ENCODE measurements around the gene CLIC5. TPM values are rescaled to one million over a fixed set of nuclear protein-coding genes. Genes with fewer than 3 reads are reported as not detected.
A peak's percentile ranks its signal among the peaks of the same experiment; 100 is the strongest.

CLIC5 gene
- total RNA-seq, 4 donors from 2014 or later: 78.6 to 97.0 (median 91.7) TPM

DNA sequence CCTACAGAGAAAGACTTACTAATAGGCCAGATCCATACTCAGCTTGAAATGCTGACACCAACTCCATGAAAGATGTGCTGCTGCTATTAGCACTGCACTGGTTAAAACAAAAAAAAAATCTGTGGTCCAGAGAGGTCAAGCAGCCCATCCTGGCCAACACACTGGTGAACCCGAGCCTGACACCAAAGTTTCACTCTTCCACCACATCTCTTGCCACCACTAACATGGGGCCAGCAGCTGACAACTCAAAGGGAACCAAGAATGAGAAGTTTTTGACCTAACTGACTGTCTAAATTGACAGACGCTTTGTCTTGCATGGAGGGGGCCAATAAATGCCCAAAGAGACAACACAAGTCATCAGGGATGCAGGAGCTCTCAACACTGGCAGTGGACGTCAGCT is 5.4 kb downstream of the CLIC5 start:
- H3K9me3 ChIP-seq: no peaks in the 10 kb centered on the region
- no peak for ATAC-seq
- TF ChIP-seq POLR2A (IDR thresholded peaks at IDR 0.05): no peak
- TF ChIP-seq, protein P1, sequence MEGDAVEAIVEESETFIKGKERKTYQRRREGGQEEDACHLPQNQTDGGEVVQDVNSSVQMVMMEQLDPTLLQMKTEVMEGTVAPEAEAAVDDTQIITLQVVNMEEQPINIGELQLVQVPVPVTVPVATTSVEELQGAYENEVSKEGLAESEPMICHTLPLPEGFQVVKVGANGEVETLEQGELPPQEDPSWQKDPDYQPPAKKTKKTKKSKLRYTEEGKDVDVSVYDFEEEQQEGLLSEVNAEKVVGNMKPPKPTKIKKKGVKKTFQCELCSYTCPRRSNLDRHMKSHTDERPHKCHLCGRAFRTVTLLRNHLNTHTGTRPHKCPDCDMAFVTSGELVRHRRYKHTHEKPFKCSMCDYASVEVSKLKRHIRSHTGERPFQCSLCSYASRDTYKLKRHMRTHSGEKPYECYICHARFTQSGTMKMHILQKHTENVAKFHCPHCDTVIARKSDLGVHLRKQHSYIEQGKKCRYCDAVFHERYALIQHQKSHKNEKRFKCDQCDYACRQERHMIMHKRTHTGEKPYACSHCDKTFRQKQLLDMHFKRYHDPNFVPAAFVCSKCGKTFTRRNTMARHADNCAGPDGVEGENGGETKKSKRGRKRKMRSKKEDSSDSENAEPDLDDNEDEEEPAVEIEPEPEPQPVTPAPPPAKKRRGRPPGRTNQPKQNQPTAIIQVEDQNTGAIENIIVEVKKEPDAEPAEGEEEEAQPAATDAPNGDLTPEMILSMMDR (IDR thresholded peaks at IDR 0.05 in 4 of 5, conservative IDR thresholded peaks at IDR 0.05 in 1 of 5): no peak
- H3K27me3 ChIP-seq: no peaks in the 10 kb centered on the region
- peaks cover 81 to 86% of the 10 kb centered on the region in 2 donors for H3K4me1 ChIP-seq
- H3K36me3 ChIP-seq: no peaks in the 10 kb centered on the region
- in situ Hi-C loops (cut with MboI; ENCODE audit: low sequenced_read_pairs in 4 of 4) (no loop called here), intact Hi-C loops (cut with DNase I; ENCODE audit: low total_unique reads) (no loop called here)
- peak overlapping the region in 1 of 4 donors; percentile 3 for H3K4me3 ChIP-seq
- DNase-seq: no peak
- H3K27ac ChIP-seq: peak overlapping the region; percentile 89 to 99 (median 98)

DNA sequence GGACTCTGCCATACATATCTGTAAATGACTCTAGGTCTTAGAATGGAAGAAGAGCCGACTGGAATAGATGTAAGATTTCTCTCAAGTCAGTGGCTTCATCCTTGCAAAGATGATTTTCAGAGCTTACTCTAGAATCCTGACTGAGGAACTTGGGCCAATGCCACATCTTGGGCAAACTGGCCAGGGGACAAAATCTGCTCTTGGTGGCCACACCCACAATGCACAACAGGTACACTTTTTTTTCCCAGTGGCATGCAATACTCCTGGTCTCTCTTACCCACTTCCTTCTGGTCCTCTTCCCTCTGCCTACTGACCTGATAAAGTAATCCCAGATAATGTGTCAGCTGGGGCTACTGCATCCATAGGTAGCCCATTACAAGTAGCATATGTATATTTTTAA is 13.4 kb downstream of the CLIC5 start:
- TF ChIP-seq POLR2A (IDR thresholded peaks at IDR 0.05): no peak
- TF ChIP-seq, protein P1 (IDR thresholded peaks at IDR 0.05 in 4 of 5, conservative IDR thresholded peaks at IDR 0.05 in 1 of 5): no peak
- DNase-seq (no peak), ATAC-seq (no peak)
- Histone ChIP-seq H3K36me3 (no peaks in the 10 kb centered on the region), H3K4me1 (peaks cover 77 to 86% of the 10 kb centered on the region in 2 donors), H3K27ac (peak overlapping the region; percentile 74 to 99 (median 84)), H3K27me3 (no peaks in the 10 kb centered on the region), H3K9me3 (no peaks in the 10 kb centered on the region), H3K4me3 (no peak overlapping the region)
- intact Hi-C loops (cut with DNase I; ENCODE audit: low total_unique reads) (no loop called here), in situ Hi-C loops (cut with MboI; ENCODE audit: low sequenced_read_pairs in 4 of 4) (no loop called here)

DNA sequence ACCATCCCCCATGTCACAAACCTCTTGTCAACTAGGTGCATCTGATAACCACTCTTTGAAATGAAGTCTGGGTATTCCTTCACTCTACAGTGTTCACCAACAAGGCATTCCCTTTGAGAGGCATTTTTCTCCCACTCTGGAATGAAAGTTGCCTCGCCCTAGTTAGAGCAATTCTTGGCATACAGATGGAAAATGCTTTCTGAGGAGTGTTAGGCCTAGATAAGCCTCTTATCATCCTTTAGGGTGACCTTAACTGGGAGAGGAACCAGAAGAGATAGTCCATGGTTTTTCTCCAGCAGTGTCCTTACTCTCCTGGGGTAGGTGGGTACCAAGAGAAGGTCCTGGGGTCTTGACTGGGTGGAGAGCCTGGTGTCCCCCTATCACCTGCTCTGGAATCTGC is 14.8 kb downstream of the CLIC5 start:
- intact Hi-C loops (cut with DNase I; ENCODE audit: low total_unique reads): no loop called here
- H3K4me3 ChIP-seq: no peak overlapping the region
- H3K27ac ChIP-seq: peak overlapping the region; percentile 74 to 99 (median 84)
- no peak for ATAC-seq
- H3K4me1 ChIP-seq: peaks cover 64 to 75% of the 10 kb centered on the region in 2 donors
- TF ChIP-seq POLR2A (IDR thresholded peaks at IDR 0.05): no peak
- TF ChIP-seq, protein P1 (IDR thresholded peaks at IDR 0.05 in 4 of 5, conservative IDR thresholded peaks at IDR 0.05 in 1 of 5): no peak
- no peak for DNase-seq
- in situ Hi-C loops (cut with MboI; ENCODE audit: low sequenced_read_pairs in 4 of 4): no loop called here
- H3K36me3 ChIP-seq: no peaks in the 10 kb centered on the region
- H3K9me3 ChIP-seq: no peaks in the 10 kb centered on the region
- no peaks in the 10 kb centered on the region for H3K27me3 ChIP-seq

DNA sequence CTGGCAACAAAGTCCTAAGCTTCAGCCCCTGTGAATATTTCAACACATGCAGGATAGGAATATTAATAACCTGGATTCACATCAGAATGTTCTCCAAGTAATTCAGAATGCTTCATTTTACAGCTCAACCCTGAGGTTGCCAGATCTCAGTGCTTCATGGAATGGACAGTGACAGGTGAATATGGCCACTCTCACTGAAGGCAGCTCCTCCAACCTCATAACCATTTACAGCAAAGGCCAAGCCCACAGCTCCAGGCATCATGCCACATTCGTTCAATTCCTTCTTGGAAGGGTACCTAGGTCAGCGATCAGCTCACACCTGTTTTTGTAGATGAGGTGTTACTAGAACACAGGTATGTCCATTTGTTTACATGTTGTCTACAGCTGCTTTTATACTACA is 17.1 kb downstream of the CLIC5 start:
- peak; percentile 49 to 66 for DNase-seq
- Histone ChIP-seq H3K4me1 (peaks cover 50 to 57% of the 10 kb centered on the region in 2 donors), H3K36me3 (no peaks in the 10 kb centered on the region), H3K4me3 (peak overlapping the region in 1 of 4 donors; percentile 10), H3K27me3 (no peaks in the 10 kb centered on the region), H3K27ac (peak overlapping the region; percentile 82 to 96 (median 92)), H3K9me3 (no peaks in the 10 kb centered on the region)
- intact Hi-C loops (cut with DNase I; ENCODE audit: low total_unique reads): no loop called here
- peak; percentile 68 to 84 for ATAC-seq
- TF ChIP-seq POLR2A (IDR thresholded peaks at IDR 0.05): no peak
- TF ChIP-seq, protein P1 (IDR thresholded peaks at IDR 0.05 in 4 of 5, conservative IDR thresholded peaks at IDR 0.05 in 1 of 5): no peak
- in situ Hi-C loops (cut with MboI; ENCODE audit: low sequenced_read_pairs in 4 of 4): no loop called here
